CD4-positive, alpha-beta T cell treated with Interleukin-6 for 4 hours (primary cell): ENCODE data around the gene HOXC9.

Experiments
- DNase-seq: peaks from one replicate; pipeline ENCODE4 v3.0.0-alpha.2; 2020; ENCODE audit warnings: mixed read lengths

HOXC9 gene

DNA sequence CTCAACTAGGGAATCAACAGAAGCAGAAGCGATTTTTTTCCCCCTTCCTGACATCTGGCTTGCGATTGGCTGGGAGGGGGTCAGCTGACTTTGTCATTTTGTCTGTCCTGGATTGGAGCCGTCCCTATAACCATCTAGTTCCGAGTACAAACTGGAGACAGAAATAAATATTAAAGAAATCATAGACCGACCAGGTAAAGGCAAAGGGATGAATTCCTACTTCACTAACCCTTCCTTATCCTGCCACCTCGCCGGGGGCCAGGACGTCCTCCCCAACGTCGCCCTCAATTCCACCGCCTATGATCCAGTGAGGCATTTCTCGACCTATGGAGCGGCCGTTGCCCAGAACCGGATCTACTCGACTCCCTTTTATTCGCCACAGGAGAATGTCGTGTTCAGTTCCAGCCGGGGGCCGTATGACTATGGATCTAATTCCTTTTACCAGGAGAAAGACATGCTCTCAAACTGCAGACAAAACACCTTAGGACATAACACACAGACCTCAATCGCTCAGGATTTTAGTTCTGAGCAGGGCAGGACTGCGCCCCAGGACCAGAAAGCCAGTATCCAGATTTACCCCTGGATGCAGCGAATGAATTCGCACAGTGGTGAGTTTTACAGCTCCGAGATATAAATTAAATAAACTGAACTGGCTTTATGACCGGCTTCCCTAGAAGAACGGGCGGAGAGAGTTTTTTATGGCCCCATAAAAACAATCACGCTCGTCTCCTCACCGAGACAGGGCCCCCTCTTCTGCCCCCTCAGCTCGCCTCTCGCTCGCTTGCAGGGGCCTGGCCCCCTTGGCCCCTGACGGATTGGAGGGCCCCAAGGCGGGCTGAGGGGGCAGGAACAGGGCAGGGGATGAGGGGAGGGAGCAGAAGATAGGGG is 28.6 kb downstream of the HOXC9 start, which contains the start of gene HOXC6:
Gene HOXC6, plus strand, starts transcription at position 127 of the 888 bp plus-strand sequence. Its CDS starts 82 bp downstream, at position 209.
- DNase-seq: no peak

DNA sequence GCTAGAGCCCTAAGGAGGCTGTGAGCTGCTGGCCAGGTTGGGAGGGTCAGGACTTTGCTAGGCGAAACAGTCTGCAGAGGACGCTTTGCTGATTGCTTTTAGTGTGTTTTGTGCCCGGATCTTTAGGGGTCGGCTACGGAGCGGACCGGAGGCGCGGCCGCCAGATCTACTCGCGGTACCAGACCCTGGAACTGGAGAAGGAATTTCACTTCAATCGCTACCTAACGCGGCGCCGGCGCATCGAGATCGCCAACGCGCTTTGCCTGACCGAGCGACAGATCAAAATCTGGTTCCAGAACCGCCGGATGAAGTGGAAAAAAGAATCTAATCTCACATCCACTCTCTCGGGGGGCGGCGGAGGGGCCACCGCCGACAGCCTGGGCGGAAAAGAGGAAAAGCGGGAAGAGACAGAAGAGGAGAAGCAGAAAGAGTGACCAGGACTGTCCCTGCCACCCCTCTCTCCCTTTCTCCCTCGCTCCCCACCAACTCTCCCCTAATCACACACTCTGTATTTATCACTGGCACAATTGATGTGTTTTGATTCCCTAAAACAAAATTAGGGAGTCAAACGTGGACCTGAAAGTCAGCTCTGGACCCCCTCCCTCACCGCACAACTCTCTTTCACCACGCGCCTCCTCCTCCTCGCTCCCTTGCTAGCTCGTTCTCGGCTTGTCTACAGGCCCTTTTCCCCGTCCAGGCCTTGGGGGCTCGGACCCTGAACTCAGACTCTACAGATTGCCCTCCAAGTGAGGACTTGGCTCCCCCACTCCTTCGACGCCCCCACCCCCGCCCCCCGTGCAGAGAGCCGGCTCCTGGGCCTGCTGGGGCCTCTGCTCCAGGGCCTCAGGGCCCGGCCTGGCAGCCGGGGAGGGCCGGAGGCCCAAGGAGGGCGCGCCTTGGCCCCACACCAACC is 29.8 kb downstream of the HOXC9 start:
- DNase-seq: no peak

DNA sequence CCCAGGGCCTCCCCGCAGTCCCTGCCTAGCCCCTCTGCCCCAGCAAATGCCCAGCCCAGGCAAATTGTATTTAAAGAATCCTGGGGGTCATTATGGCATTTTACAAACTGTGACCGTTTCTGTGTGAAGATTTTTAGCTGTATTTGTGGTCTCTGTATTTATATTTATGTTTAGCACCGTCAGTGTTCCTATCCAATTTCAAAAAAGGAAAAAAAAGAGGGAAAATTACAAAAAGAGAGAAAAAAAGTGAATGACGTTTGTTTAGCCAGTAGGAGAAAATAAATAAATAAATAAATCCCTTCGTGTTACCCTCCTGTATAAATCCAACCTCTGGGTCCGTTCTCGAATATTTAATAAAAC is 30.5 kb downstream of the HOXC9 start:
- DNase-seq: no peak

DNA sequence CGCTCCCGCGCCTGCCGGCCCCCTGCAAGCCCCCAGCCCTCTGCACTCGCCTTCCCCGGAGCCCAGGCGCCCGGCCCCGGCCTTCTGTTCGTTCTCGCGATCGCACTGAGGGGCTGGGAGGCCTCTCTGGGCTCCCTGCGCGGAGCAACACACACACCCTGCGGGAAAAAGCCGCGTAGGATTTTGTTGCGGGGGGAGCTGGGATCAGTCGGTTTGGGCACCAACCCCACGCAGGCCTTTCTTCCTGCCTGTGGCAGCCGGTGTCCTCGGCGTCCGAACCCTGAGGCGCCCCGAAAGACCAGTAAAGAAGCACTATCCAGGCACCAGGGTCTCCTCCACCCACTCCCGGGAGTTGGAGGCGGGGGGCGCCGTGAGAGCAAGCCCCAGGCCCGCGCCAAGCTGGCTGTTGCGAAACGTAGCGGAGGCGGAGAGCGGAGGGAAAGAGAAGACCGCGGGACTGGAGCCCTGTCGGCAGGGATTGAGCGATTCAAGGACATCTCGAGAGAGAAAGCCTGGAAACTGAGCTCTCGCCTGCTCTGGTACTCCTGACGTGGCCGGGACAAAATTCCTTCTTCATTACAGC is 31.0 kb downstream of the HOXC9 start:
- DNase-seq: no peak

DNA sequence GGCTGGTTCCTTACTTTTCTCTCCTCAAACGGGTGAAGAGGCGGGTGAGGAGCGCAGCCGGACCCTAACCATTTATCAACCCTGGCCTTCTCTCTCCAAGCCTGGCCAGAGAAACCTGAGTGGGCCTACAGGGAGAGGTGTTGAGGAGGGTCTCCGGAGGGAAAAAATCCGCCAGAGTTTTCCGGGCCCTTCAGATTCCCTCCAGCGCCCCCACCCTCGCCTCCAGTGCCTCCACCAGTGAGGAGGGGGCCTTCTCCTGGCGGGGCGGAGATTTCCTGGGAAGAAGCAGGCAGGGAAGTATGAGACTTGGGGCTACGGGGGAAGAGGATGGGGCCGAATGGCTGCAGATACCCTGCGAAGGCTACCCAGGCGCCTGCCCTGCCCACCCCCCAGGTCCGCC is 31.5 kb downstream of the HOXC9 start:
- no peak for DNase-seq

DNA sequence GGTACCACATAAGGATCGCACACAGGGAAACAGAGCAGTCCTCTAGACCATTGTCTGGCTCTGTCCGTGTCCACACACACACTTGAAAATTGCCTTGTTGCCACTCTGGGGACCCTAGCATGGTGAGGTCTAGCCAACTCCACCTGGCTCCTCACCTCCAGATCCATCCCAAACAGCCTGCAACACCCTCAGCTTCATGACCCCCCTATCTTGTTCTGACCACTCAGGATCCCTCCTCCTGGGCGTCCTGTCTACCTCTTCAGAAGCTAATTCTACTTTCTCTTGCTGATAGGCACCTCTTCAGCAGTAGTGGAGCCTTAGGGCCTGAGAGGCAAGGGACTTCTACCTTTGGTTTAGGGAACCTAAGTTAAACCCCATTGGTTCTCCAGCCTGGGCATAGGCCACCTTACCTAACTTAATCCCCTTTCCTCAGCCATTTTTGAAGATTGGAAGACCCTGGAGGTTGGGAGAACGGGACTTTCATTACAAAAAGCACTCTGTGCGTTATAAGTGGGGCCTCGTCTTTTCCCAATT is 32.2 kb downstream of the HOXC9 start:
- no peak for DNase-seq

DNA sequence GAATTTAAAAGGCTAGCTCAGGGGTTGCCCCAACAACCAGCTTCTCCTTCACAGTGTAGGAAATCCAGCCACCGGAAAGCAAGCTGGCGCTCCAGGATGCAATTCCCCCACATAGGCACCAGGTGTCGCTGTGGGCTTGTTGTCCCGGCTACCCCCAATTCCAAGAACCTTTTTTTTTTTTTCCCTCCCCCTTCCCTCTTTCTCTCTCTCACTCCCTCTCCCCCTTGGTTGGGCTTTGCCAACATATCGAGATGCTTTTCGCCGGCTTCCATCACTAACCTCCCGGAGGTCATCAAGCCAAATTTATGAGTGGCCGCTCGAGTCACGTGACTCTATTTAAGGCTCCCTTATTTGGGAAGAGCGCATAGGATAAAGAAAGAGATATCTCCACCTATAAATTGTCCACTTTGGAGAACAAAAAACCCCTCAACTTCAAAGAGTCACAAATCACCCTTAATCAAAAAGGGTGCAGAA is 32.7 kb downstream of the HOXC9 start, which contains the start of gene HOXC5:
Gene HOXC5, plus strand, starts transcription at position 424 of the 474 bp plus-strand sequence. CDS start 73 bp downstream, outside the sequence.
- DNase-seq: peak; percentile 71

DNA sequence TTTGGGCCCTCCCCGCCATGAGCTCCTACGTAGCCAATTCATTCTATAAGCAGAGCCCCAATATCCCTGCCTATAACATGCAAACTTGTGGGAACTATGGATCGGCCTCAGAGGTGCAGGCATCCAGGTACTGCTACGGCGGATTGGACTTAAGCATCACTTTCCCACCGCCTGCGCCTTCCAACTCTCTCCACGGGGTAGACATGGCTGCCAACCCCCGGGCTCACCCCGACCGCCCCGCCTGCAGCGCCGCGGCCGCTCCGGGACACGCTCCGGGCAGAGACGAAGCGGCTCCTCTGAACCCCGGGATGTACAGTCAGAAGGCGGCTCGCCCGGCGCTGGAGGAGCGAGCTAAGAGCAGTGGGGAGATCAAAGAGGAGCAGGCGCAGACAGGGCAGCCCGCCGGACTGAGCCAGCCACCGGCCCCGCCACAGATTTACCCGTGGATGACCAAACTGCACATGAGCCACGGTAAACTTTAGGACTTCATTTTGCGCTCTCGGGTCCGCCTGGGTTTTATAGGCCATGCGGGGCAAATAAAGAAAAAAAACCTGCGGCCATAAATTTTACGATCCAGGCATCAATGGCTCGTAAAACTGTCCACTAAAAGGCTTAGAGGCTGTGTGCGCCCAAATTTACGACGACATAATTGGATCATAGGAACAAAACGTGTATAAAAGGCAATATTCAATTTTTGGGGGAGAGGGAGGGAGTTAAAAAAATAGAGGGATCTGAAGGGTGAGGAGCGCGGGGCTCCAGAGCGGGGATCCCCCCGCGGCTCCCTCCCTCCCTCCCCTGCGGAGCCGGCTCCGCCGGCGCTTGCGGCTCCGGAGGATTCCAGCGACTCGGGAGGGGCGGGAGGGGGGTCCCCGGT is 33.4 kb downstream of the HOXC9 start:
- DNase-seq: no peak

DNA sequence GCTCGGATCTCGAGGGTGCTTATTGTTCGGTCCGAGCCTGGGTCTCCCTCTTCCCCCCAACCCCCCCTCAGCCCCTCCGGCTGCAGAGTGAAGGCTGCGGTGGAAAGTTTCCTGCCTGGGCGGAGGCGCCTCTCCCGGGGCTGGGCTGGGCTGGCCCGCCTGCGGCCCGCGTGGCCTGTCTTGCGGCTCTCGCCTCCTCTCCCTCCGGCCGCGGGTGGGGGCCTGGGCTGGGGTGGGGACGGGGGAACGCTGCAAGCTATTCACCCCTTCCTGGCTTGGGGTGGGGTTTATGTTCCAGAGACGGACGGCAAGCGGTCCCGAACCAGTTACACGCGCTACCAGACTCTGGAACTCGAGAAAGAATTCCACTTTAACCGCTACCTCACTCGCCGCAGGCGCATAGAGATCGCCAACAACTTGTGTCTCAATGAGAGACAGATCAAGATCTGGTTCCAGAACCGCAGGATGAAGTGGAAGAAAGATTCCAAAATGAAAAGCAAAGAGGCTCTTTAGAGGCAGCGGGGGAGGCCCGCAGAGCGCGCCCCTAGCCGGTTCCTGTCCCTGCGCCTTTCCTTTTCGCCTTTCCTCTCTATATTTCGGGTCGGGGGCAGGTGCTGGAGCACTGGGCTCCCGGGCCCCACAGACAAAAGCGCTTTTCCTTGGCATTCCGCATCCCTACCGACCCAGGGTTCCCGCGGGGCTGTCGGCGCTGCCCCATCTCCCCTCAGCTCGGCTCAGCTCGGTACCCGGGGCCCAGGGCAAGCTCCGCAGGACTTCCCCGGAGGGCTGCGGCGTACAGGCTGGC is 34.2 kb downstream of the HOXC9 start:
- no peak for DNase-seq

DNA sequence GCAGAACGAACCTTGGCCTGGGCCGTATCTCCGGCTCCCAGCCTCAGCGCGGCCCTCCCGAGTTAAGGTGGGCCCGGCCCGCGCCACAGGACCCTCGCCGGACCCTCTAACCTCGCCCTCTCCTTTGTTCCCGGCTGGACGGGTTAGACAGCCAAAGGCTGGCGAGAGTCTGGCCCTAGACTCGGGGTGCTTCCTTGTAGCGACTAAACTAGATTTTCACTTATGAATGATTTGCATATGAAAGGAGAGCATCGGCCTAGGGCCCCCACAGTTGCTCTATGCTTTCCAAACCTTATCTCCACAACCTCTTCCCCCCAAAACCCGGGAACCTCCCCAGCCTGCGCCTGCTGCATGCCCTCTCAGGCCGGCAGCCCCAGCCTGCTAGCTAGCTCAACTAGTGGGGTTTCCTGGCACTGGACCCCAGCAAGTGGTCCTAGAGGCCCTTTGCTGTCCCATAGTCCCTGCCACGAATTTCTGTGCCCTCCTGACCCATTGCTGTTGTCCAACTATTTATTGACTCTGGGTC is 34.9 kb downstream of the HOXC9 start:
- DNase-seq: no peak

DNA sequence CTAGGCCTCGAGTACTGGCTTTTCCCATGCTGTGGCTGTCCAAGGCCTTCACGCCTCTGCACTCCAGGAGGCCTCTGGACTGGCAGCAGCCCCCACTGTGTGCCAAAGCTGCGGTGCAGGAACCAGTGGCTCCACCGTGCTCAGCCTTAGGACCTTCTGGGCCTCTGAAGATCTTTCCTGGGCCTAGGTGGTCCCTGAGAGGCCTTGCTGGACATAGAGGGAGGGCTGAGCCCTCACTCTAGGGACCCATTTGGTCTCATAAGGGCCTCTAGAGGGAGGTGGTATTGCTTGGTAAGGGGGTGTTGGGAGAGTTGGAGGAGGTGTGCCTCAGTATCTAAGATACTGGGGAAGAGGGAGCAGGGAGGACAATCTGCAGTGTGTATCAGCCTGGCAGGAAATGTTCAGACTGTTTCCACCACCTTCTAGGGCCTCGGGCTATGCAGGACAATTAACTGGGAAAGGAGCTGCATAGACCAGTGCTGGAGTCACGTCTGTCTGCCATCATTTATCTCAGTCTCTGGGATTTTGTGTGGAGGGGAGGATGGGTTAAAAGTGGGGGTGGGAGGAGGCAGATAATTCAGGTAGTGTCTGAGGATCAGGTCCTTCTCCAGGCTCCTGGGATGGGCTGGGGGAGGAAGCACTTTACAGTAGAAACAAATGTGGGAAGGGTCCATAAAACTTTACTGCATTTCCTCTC is 35.8 kb downstream of the HOXC9 start:
- DNase-seq: no peak

DNA sequence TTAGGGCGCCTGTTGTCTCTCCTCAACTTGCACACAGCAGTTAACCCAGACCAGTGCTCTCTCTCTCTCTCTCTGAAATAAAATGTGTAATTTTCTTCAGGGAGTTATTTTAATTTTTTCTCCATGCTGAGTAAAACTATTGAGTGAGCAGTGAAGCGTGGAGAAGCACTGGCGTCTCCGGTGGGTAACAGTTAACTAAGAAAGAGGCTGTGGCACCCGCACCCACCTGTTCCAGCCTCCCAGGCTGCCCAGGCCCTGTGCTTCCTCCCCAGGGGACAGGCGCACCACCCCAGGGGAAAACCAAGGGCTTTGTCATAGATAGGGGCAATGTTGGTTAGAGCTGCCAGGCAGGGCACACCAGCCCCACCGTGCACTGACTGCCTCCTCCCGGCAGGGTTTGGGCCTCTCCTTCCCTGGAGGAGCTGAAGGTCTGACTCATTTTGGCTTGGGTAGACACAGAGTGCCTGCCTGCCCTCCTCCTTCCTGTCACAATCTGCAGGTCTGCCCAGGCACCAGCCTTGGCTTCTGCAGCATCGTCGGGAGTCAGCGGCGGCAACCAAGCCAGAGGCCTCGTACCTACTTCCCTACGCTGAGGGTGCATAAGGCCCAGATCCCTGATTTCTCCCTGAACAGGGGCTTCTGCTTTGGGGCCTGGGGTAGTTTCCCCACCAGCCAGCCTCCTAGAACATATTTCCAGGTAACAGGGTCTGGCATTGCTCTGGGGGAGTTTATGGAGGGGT is 36.8 kb downstream of the HOXC9 start:
- DNase-seq: no peak

DNA sequence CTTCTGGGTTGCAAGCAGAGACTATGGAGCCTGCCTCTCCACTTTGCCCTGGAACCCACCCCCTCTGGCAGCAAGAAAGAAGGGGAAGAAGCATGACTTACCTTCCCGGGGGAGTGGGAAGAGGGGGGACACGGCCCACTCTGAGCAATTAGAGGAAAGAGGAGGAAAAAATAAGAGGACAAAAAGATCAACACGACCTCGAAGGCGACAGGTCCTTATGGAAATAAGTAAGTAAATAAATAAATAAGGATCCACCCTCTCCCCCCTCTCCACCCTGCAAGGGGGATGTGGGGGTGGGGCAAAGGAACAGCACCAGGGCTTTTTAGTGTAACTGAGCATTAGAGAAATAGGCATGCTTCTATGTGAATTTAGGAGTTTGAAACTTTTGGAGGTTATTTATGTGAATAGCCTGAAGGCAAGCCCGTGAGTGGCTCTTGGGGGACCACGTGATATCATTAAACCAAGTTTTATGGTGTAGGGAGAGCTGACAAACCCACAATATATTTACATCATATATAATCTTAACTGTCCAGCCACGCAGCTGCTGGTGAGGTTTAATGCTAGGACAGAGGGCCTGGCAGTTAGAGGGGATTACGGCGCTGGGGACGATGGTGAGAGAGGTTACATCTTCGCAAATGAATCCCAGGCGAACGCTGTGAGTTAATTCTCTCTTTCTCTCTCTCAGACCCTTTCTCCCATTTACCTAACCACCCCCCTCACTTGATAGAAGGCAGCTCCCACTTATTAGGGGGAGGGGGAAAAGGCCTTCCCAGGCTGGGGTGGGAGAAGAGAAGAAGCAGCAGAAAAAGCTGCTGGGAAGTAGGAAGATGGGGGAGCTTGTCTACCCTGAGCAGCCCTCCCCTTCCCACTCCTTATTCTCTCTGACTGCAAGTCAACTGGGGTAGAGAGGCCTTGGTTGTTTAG is 37.7 kb downstream of the HOXC9 start:
- DNase-seq: no peak

DNA sequence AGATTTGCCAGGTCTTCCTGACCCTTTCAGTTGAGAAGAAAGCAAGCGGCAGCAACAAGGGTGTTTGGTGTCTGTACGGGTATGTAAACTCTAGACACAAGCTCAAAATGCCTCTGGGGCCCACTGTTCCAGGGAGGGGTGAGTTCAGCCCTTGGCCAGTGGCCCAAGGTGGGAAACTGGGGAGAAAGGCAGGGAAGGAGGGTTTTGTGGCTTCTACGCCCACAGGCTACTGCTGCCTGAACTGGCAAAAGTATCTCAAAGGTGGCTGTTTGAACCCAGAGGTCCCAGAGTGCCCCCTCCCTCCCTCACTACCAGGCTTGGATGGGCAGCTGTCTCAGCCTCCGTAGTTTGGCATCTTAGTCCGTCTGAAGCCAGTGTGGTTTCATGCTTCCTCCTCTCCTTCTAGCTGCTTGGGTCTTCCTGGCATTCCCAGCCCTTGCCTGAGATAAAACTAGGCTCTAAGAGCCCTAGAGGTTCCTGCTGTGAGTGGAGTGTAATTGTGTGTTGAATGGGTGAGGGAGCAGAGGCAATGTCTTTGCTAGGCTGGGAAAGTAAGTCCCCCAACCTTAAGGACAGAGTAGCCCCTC is 38.4 kb downstream of the HOXC9 start:
- DNase-seq: no peak

DNA sequence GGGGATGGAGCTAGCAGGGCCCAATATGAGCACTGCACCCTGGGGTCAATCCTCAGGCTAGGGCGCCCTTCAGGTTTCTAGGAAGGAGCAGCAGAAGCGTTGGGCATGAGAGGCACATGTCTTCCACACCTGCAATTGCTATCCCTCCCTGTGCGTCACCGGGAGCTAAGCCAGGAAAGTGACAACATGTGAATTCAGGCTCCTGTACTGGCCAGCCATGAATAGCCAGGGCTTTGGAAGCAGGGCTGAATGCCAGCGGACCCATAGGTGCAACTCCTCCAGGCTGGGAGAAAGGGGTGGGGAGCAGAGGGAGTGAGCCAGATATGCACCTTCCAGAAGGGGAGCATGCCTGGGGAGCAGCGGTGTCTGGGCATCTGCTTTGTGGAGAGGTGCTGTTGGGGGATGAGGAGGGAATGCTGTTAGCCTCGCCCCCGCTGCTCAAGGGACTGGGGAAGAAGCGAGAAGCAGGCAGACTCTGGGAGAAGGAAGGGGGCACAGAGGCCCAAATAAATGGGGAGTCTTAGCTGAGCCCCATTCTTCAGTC is 39.0 kb downstream of the HOXC9 start:
- no peak for DNase-seq

DNA sequence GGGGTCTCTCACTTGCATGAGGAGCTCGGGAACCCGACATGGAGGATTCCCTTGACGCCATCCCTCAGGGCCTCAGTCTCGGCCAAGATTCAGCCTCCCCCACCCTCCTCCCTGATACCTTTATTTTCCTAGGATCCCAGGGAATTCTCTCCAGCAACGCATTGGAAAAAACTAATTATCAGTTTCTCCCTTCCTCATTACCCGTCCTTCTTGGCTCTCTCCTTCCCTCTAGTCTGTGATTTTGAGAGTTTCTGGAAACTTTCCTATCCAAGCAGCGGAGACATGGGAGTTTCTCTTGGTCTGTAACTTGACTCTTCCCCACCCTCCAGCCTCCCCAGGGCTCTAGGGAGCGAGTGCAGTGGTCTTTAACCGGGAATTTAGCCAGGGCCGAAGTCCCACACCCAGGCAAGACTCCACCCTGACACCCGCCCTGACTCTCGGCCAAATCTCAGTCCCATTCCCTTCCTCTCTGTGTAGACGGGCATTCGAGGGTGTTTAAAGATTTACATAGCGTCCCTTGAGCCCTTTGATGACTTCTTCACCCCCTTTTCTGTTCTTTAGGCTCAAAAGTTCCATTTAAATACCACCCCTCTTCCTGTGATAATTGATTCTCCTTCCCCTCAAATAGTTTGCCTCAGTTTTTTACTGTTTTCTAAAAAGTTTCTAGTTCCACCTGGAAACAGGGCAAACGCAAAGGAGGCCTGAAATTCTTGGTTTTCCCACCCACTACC is 39.6 kb downstream of the HOXC9 start:
- DNase-seq: no peak

DNA sequence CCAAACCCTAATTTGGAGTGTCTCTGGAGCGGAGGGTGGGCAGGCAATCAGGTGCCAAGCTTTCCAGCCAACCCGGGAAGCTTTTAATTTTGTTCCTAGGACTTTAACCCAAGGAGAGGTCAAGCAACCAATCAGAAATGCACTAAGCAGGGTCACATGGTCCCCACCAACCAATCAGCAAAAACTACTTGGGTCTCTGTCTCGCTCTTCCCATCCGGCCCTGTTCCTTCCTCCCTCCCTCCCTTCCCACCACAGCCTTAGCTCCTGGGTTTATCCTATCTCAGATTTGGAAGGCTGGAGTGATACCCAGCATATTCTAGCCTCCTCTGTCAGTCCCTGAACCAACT is 40.2 kb downstream of the HOXC9 start:
- DNase-seq: no peak
